ENCODE results near the gene MRM1. TPM values are rescaled to one million over a fixed set of nuclear protein-coding genes. Genes with fewer than 3 reads are reported as not detected.

The MRM1 gene
- total RNA-seq, 1 experiment from 2014 or later, result 5.1 TPM

- 0 out of 2 replicates have a peak, but pooled peaks cover 3% of the 10 kb centered on the region for H3K4me1 ChIP-seq
- H3K9me3 ChIP-seq (replicated peaks), result no peaks in the 10 kb centered on the region
- no peak overlapping the region for H3K4me3 ChIP-seq
- DNase-seq, result no peak
- no peak overlapping the region for H3K27ac ChIP-seq
- H3K27me3 ChIP-seq, result no peaks in the 10 kb centered on the region
- H3K36me3 ChIP-seq, result no peaks in the 10 kb centered on the region
Observed at GRCh38 chr17:36610474-36610873, 9.1 kb downstream of the MRM1 start.

GRCh38 chr17:36611345-36612072 is 10.1 kb downstream of the MRM1 start:
- Histone ChIP-seq H3K36me3 (no peaks in the 10 kb centered on the region), H3K27ac (no peak overlapping the region), H3K27me3 (no peaks in the 10 kb centered on the region), H3K4me1 (0 out of 2 replicates have a peak, but pooled peaks cover 3% of the 10 kb centered on the region), H3K4me3 (no peak overlapping the region), H3K9me3 (replicated peaks) (no peaks in the 10 kb centered on the region)
- no peak for DNase-seq

- H3K9me3 ChIP-seq (replicated peaks), result no peaks in the 10 kb centered on the region
- no peaks in the 10 kb centered on the region for H3K36me3 ChIP-seq
- H3K27ac ChIP-seq, result no peak overlapping the region
- 0 out of 2 replicates have a peak, but pooled peaks cover 3% of the 10 kb centered on the region for H3K4me1 ChIP-seq
- H3K4me3 ChIP-seq, result no peak overlapping the region
- H3K27me3 ChIP-seq, result no peaks in the 10 kb centered on the region
- DNase-seq, result no peak
Observed at GRCh38 chr17:36612323-36612722, 10.9 kb downstream of the MRM1 start.

GRCh38 chr17:36613155-36613554 is 11.8 kb downstream of the MRM1 start:
- no peaks in the 10 kb centered on the region for H3K9me3 ChIP-seq (replicated peaks)
- no peak for DNase-seq
- no peak overlapping the region for H3K27ac ChIP-seq
- 0 out of 2 replicates have a peak, but pooled peaks cover 3% of the 10 kb centered on the region for H3K4me1 ChIP-seq
- no peaks in the 10 kb centered on the region for H3K27me3 ChIP-seq
- no peaks in the 10 kb centered on the region for H3K36me3 ChIP-seq
- H3K4me3 ChIP-seq, result no peak overlapping the region

- no peak overlapping the region for H3K4me3 ChIP-seq
- 0 out of 2 replicates have a peak, but pooled peaks cover 3% of the 10 kb centered on the region for H3K4me1 ChIP-seq
- DNase-seq, result no peak
- H3K36me3 ChIP-seq, result no peaks in the 10 kb centered on the region
- no peaks in the 10 kb centered on the region for H3K9me3 ChIP-seq (replicated peaks)
- no peaks in the 10 kb centered on the region for H3K27me3 ChIP-seq
- H3K27ac ChIP-seq, result no peak overlapping the region
Observed at GRCh38 chr17:36614081-36614480, 12.7 kb downstream of the MRM1 start.

DNA sequence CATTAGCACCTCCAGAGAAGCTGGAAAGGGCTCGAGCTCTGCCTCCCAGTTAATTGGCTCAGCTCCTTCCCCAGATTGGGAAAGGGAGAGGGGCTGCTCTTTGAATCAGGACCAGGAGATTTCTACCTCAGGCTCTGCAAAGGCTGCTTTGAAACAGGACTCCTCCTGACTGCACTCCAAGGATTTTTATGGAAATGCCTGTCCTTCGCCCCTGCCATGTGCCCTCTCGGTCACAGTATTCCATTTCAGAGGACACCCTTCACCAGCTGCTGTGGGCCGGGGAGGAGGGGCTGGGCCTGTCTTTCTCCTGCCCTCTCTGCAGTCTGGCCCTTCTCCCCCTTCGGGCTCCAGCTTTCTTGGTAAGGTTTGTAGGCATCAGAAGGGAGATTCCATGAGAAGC is 13.6 kb downstream of the MRM1 start:
- Histone ChIP-seq H3K4me3 (no peak overlapping the region), H3K9me3 (replicated peaks) (no peaks in the 10 kb centered on the region), H3K36me3 (no peaks in the 10 kb centered on the region), H3K4me1 (0 out of 2 replicates have a peak, but pooled peaks cover 3% of the 10 kb centered on the region), H3K27me3 (no peaks in the 10 kb centered on the region), H3K27ac (no peak overlapping the region)
- peak; percentile 61 to 76 for DNase-seq

GRCh38 chr17:36616061-36617029 is 15.0 kb downstream of the MRM1 start:
- no peaks in the 10 kb centered on the region for H3K36me3 ChIP-seq
- H3K4me3 ChIP-seq, result no peak overlapping the region
- H3K9me3 ChIP-seq (replicated peaks), result no peaks in the 10 kb centered on the region
- 0 out of 2 replicates have a peak, but pooled peaks cover 3% of the 10 kb centered on the region for H3K4me1 ChIP-seq
- peaks cover 6% of the 10 kb centered on the region; the same call in 1 of the 2 replicates for H3K27me3 ChIP-seq
- no peak overlapping the region for H3K27ac ChIP-seq
- DNase-seq, result no peak

- Histone ChIP-seq H3K4me1 (0 out of 2 replicates have a peak, but pooled peaks cover 3% of the 10 kb centered on the region), H3K4me3 (no peak overlapping the region), H3K9me3 (replicated peaks) (no peaks in the 10 kb centered on the region), H3K27me3 (peaks cover 6% of the 10 kb centered on the region; the same call in 1 of the 2 replicates), H3K36me3 (no peaks in the 10 kb centered on the region), H3K27ac (no peak overlapping the region)
- no peak for DNase-seq
Observed at GRCh38 chr17:36617773-36618172, 16.4 kb downstream of the MRM1 start.

GRCh38 chr17:36623281-36623680 is 21.9 kb downstream of the MRM1 start:
- Histone ChIP-seq H3K4me1 (0 out of 2 replicates have a peak, but pooled peaks cover 3% of the 10 kb centered on the region), H3K27ac (no peak overlapping the region), H3K4me3 (no peak overlapping the region), H3K27me3 (peaks cover 6% of the 10 kb centered on the region; the same call in 1 of the 2 replicates), H3K36me3 (no peaks in the 10 kb centered on the region), H3K9me3 (replicated peaks) (no peaks in the 10 kb centered on the region)
- no peak for DNase-seq

- no peak overlapping the region for H3K27ac ChIP-seq
- peaks cover 6% of the 10 kb centered on the region; the same call in 1 of the 2 replicates for H3K27me3 ChIP-seq
- H3K36me3 ChIP-seq, result no peaks in the 10 kb centered on the region
- no peaks in the 10 kb centered on the region for H3K9me3 ChIP-seq (replicated peaks)
- H3K4me3 ChIP-seq, result no peak overlapping the region
- DNase-seq, result no peak
- H3K4me1 ChIP-seq, result 0 out of 2 replicates have a peak, but pooled peaks cover 3% of the 10 kb centered on the region
Observed at GRCh38 chr17:36625188-36625587, 23.8 kb downstream of the MRM1 start.

DNA sequence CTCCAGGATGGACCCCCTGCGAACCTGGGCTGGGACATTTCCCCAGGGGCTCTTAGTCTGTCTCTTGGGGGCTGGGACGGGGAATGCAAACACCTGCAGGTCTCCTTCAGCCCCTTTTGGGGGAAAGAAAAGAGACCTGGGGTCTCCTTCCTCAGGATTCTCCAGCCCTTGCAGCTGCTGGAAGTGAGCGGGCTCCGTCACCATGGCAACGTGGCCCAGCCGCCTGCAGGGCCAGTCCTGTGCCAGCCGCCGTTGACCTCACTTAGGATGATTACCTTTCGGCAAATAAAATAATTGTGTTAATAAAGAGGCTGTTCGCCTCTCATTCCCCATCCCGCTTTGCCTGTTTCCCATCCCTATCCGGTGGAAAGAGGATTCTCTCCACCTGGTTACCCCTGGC is 25.7 kb downstream of the MRM1 start:
- H3K27ac ChIP-seq, result no peak overlapping the region
- H3K36me3 ChIP-seq, result no peaks in the 10 kb centered on the region
- no peak overlapping the region for H3K4me3 ChIP-seq
- no peaks in the 10 kb centered on the region for H3K9me3 ChIP-seq (replicated peaks)
- 0 out of 2 replicates have a peak, but pooled peaks cover 3% of the 10 kb centered on the region for H3K4me1 ChIP-seq
- H3K27me3 ChIP-seq, result no peaks in the 10 kb centered on the region
- DNase-seq, result peak; percentile 56 to 57

- Histone ChIP-seq H3K9me3 (replicated peaks) (no peaks in the 10 kb centered on the region), H3K4me1 (0 out of 2 replicates have a peak, but pooled peaks cover 3% of the 10 kb centered on the region), H3K27ac (no peak overlapping the region), H3K4me3 (no peak overlapping the region), H3K27me3 (peaks cover 5% of the 10 kb centered on the region; the same call in 1 of the 2 replicates), H3K36me3 (no peaks in the 10 kb centered on the region)
- DNase-seq, result no peak
Observed at GRCh38 chr17:36628576-36628975, 27.2 kb downstream of the MRM1 start.

- Histone ChIP-seq H3K27me3 (peaks cover 8% of the 10 kb centered on the region), H3K4me3 (no peak overlapping the region), H3K27ac (no peak overlapping the region), H3K9me3 (replicated peaks) (no peaks in the 10 kb centered on the region), H3K36me3 (no peaks in the 10 kb centered on the region), H3K4me1 (0 out of 2 replicates have a peak, but pooled peaks cover 3% of the 10 kb centered on the region)
- peak; percentile 73 to 86 for DNase-seq
Observed at GRCh38 chr17:36629252-36629847, 28.0 kb downstream of the MRM1 start.

GRCh38 chr17:36629970-36630502 is 28.7 kb downstream of the MRM1 start:
- no peak overlapping the region for H3K27ac ChIP-seq
- DNase-seq, result no peak
- peaks cover 9% of the 10 kb centered on the region for H3K27me3 ChIP-seq

More at GRCh38 chr17:36629970-36630502, 28.7 kb downstream of the MRM1 start:
- Histone ChIP-seq H3K4me1 (0 out of 2 replicates have a peak, but pooled peaks cover 3% of the 10 kb centered on the region), H3K9me3 (replicated peaks) (no peaks in the 10 kb centered on the region), H3K4me3 (no peak overlapping the region), H3K36me3 (no peaks in the 10 kb centered on the region)
